HCT116 (cell line): Measurements from ENCODE around the gene LONRF3. TPM values are rescaled to one million over a fixed set of nuclear protein-coding genes. Genes with fewer than 3 reads are reported as not detected.

Experiments
- ATAC-seq: fragments of 200-7000 bp; cut with Tn5 transposase; 2 replicates; pipeline ENCODE4 v1.9.1; 2020; ENCODE audit warnings: mild to moderate bottlenecking, moderate library complexity
- BruUV-seq: library from RNA; stranded (reverse); fragments of 400-500 nt; replicated peaks from 2 replicates; lab custom pipeline; 2021; lab: Mats Ljungman, UMichigan
- CTCF ChIA-PET: fragments of 300-600 bp; sonication (Branson Sonifier 250); formaldehyde crosslinking; loops from one replicate; lab custom pipeline; 2021; ENCODE audit warnings: antibody characterized with exemption; lab: Charles Lee
- POLR2A ChIA-PET: fragments of 300-600, 350-600 bp; sonication (Branson Sonifier 250); formaldehyde crosslinking; loops from one replicate; lab custom pipeline; 2021; ENCODE audit warnings: antibody characterized with exemption; lab: Charles Lee
- RAD21 ChIA-PET, 2 experiments: fragments of 300-600 bp; sonication (Branson Sonifier 250); formaldehyde crosslinking; loops; one replicate each; lab custom pipeline; 2023; ENCODE audit warnings: low total read pairs in 2 of 2; ENCODE audit not compliant: uncharacterized antibody in 2 of 2, unreplicated experiment in 2 of 2, low non-redundant PET in 1 of 2; lab: Charles Lee
- DNase-seq: peaks from one replicate; pipeline ENCODE4 v3.0.0-alpha.2; 2010; ENCODE audit warnings: low read depth, low spot score
- H2AFZ ChIP-seq: fragments of 200-600 bp; shearing (Covaris generic), sonication (generic); 2 replicates; pipeline ENCODE4 v1.6.1; 2017; ENCODE audit warnings: low read depth, mixed run types, mixed read lengths, antibody characterized with exemption, low read length; ENCODE audit not compliant: poor library complexity, severe bottlenecking
- H3K27ac ChIP-seq: 2 replicates; pipeline ENCODE4 v1.5.1; 2012; ENCODE audit warnings: low read depth, low read length
- H3K27me3 ChIP-seq: fragments of 200-600 bp; sonication (generic); 2 replicates; pipeline ENCODE4 v1.6.1; 2016; ENCODE audit warnings: mixed run types, low read length, mixed read lengths; ENCODE audit not compliant: insufficient read depth
- H3K36me3 ChIP-seq, 2 experiments: fragments of 200-500 bp in 1 of 2; fragments of 200-600 bp in 1 of 2; sonication (Bioruptor generic) in 1 of 2; sonication (generic) in 1 of 2; 2 replicates each; pipeline versions ENCODE4 v1.5.1 to v1.6.1; 2014 to 2016; ENCODE audit warnings: low read length in 2 of 2, inconsistent platforms in 1 of 2, mixed read lengths in 1 of 2, mixed run types in 1 of 2; ENCODE audit not compliant: insufficient read depth in 2 of 2, control insufficient read depth in 1 of 2
- H3K4me1 ChIP-seq, 2 experiments: fragments of 200-600 bp in 1 of 2; sonication (generic) in 1 of 2; 2 replicates each; pipeline versions ENCODE4 v1.5.1 to v1.6.1; 2012 to 2017; ENCODE audit warnings: low read length in 2 of 2, inconsistent platforms in 1 of 2, mild to moderate bottlenecking in 1 of 2, mixed read lengths in 1 of 2, mixed run types in 1 of 2, moderate library complexity in 1 of 2; ENCODE audit not compliant: insufficient read depth in 2 of 2, control insufficient read depth in 1 of 2
- H3K4me2 ChIP-seq: fragments of 200-600 bp; sonication (generic); 2 replicates; pipeline ENCODE4 v1.6.1; 2017; ENCODE audit warnings: mixed run types, low read length, mixed read lengths
- H3K4me3 ChIP-seq, 2 experiments: fragments of 200-600 bp in 1 of 2; sonication (generic) in 1 of 2; replicated peaks in 1 of 2; 2 replicates each; pipeline ENCODE4 v1.5.1; 2011 to 2016; ENCODE audit warnings: low read length in 2 of 2, control low read depth in 1 of 2, low read depth in 1 of 2, mild to moderate bottlenecking in 1 of 2, mixed read lengths in 1 of 2, mixed run types in 1 of 2
- H3K79me2 ChIP-seq: fragments of 200-600 bp; sonication (generic); 2 replicates; pipeline ENCODE4 v1.6.1; 2017; ENCODE audit warnings: mild to moderate bottlenecking, mixed run types, low read length, moderate library complexity, mixed read lengths; ENCODE audit not compliant: insufficient read depth
- H3K9ac ChIP-seq: fragments of 200-600 bp; sonication (generic); 2 replicates; pipeline ENCODE4 v1.6.1; 2016; ENCODE audit warnings: low read length, mixed read lengths
- H3K9me2 ChIP-seq: fragments of 200-600 bp; sonication (generic), shearing (Covaris generic); 2 replicates; pipeline ENCODE4 v1.6.1; 2017; ENCODE audit warnings: mixed run types, mild to moderate bottlenecking, moderate library complexity; ENCODE audit not compliant: insufficient read depth
- H3K9me3 ChIP-seq, 2 experiments: fragments of 200-500 bp in 1 of 2; fragments of 200-600 bp in 1 of 2; sonication (Bioruptor generic) in 1 of 2; sonication (generic) in 1 of 2; 2 replicates each; pipeline ENCODE4 v1.6.1; 2014 to 2017; ENCODE audit warnings: low read length in 2 of 2, mixed read lengths in 2 of 2, inconsistent platforms in 1 of 2, low read depth in 1 of 2, mild to moderate bottlenecking in 1 of 2, mixed run types in 1 of 2, moderate library complexity in 1 of 2; ENCODE audit not compliant: control insufficient read depth in 1 of 2, insufficient read depth in 1 of 2
- H4K20me1 ChIP-seq: fragments of 200-600 bp; sonication (generic), shearing (Covaris generic); 2 replicates; pipeline ENCODE4 v1.6.1; 2017; ENCODE audit warnings: mixed run types, mild to moderate bottlenecking, moderate library complexity; ENCODE audit not compliant: insufficient read depth
- EGR1 ChIP-seq: IDR thresholded peaks from 2 replicates; pipeline ENCODE4 v1.6.1; 2012; ENCODE audit warnings: low read depth
- FOSL1 ChIP-seq: IDR thresholded peaks from 2 replicates; pipeline ENCODE4 v1.6.1; 2012; ENCODE audit warnings: low read depth
- POLR2A ChIP-seq: IDR thresholded peaks from 2 replicates; pipeline ENCODE4 v1.7.0; 2011; ENCODE audit warnings: borderline replicate concordance; ENCODE audit not compliant: insufficient read depth, insufficient read length; ENCODE audit errors: extremely low read depth
- RAD21 ChIP-seq: IDR thresholded peaks from 2 replicates; pipeline ENCODE4 v1.6.1; 2012; ENCODE audit warnings: low read depth, mild to moderate bottlenecking
- SIN3A ChIP-seq: IDR thresholded peaks from 2 replicates; pipeline ENCODE4 v1.6.1; 2012; ENCODE audit warnings: low read depth
- SRF ChIP-seq: IDR thresholded peaks from 2 replicates; pipeline ENCODE4 v1.6.1; 2012; ENCODE audit warnings: low read depth
- TCF7L2 ChIP-seq: IDR thresholded peaks from 2 replicates; pipeline ENCODE4 v1.7.0; 2011; ENCODE audit warnings: borderline replicate concordance, inconsistent platforms; ENCODE audit not compliant: insufficient read depth, insufficient read length; ENCODE audit errors: extremely low read depth
- ZFX ChIP-seq: fragments of 450-650 bp; IDR thresholded peaks from 2 replicates; pipeline ENCODE4 v1.6.1; 2017
- intact Hi-C: fragments of 100-400 bp; cut with micrococcal nuclease; formaldehyde crosslinking; loops from 2 replicates; pipeline ENCODE4 v1.10.0; 2022
- total RNA-seq: library from RNA; stranded (reverse); gene quantifications from one replicate; pipeline ENCODE4 v1.2.1, GENCODE V29; 2021; ENCODE audit not compliant: unreplicated experiment
- TF ChIP-seq, protein P1 (sequence below), 3 experiments: fragments of 200-600 bp in 1 of 3; sonication (generic) in 1 of 3; IDR thresholded peaks in 2 of 3; conservative IDR thresholded peaks in 1 of 3; 2 replicates each; pipeline ENCODE4 v1.5.1; 2012 to 2017; ENCODE audit warnings: low read depth in 2 of 3, low read length in 2 of 3, antibody characterized with exemption in 1 of 3, borderline replicate concordance in 1 of 3, control low read depth in 1 of 3, mild to moderate bottlenecking in 1 of 3, mixed read lengths in 1 of 3, mixed run types in 1 of 3, moderate library complexity in 1 of 3; ENCODE audit not compliant: insufficient read depth in 1 of 3
- TF ChIP-seq, protein P2 (sequence below): IDR thresholded peaks from 2 replicates; pipeline ENCODE4 v1.6.1; 2012
- TF ChIP-seq, protein P3 (sequence below): IDR thresholded peaks from 2 replicates; pipeline ENCODE4 v1.6.1; 2012; ENCODE audit warnings: low read depth

The LONRF3 gene
- total RNA-seq, 1 experiment from 2014 or later, result 3.1 TPM

DNA sequence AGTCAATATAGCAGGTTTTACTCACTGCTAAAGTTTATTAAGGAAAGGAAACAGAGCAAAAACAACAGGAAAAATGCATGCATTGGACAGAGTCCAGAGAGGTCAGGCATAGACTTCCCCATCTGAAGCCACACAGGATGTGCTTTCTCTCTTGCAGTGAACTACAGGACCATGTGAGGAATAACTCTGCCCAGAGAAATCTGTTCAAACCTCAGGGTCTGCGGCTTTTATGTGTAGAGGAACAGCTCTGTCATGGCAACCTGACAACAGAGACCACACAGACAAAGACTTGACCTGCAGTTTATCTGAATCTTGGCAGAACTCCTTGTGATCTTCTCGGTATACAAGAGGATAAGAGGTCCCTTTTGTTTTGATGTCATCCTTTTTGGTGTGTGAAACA, 46.3 kb upstream of the LONRF3 start:
- H4K20me1 ChIP-seq, result no peaks in the 10 kb centered on the region
- TF ChIP-seq EGR1, result no peak
- no peak for TF ChIP-seq SRF
- TF ChIP-seq TCF7L2, result no peak
- TF ChIP-seq, protein P1, sequence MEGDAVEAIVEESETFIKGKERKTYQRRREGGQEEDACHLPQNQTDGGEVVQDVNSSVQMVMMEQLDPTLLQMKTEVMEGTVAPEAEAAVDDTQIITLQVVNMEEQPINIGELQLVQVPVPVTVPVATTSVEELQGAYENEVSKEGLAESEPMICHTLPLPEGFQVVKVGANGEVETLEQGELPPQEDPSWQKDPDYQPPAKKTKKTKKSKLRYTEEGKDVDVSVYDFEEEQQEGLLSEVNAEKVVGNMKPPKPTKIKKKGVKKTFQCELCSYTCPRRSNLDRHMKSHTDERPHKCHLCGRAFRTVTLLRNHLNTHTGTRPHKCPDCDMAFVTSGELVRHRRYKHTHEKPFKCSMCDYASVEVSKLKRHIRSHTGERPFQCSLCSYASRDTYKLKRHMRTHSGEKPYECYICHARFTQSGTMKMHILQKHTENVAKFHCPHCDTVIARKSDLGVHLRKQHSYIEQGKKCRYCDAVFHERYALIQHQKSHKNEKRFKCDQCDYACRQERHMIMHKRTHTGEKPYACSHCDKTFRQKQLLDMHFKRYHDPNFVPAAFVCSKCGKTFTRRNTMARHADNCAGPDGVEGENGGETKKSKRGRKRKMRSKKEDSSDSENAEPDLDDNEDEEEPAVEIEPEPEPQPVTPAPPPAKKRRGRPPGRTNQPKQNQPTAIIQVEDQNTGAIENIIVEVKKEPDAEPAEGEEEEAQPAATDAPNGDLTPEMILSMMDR (IDR thresholded peaks at IDR 0.05 in 2 of 3, conservative IDR thresholded peaks at IDR 0.05 in 1 of 3; ENCODE audit: borderline replicate concordance in 1 of 3, insufficient read depth in 1 of 3, low read depth in 2 of 3, low read length in 2 of 3), result no peak
- H2AFZ ChIP-seq, result no peak overlapping the region
- RAD21 ChIA-PET, result no interaction called here
- POLR2A ChIA-PET, result no interaction called here
- H3K4me3 ChIP-seq, result no peak overlapping the region
- no peak overlapping the region for H3K9ac ChIP-seq
- no peaks in the 10 kb centered on the region for H3K36me3 ChIP-seq
- H3K27me3 ChIP-seq, result no peaks in the 10 kb centered on the region
- intact Hi-C loops, result no loop called here
- H3K27ac ChIP-seq, result no peak overlapping the region
- H3K9me2 ChIP-seq, result no peaks in the 10 kb centered on the region
- H3K79me2 ChIP-seq, result no peaks in the 10 kb centered on the region
- no peaks in the 10 kb centered on the region for H3K9me3 ChIP-seq
- no peak overlapping the region for H3K4me2 ChIP-seq
- no TSS peak for BruUV-seq
- ATAC-seq (no peak), DNase-seq (no peak)
- H3K4me1 ChIP-seq, result no peaks in the 10 kb centered on the region
- CTCF ChIA-PET, result no interaction called here

DNA sequence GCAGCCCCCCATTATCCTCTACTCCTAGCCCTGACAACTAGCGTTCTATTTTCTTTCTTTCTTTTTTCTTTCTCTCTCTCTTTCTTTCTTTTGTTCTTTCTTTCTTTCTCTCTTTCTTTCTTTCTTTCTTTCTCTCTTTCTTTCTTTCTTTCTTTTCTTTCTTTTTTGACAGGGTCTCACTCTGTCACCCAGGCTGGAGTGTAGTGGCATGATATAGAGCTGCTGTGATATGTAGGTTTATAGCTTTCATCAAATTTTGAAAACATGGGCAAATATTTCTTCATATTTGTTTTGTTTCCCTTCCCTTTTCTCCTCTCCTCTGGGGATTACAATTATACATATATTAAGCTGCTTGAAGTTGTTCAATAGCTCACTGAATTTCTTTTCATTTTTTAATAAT, 39.1 kb upstream of the LONRF3 start:
- TF ChIP-seq SIN3A (no peak), FOSL1 (no peak), POLR2A (no peak), ZFX (no peak), RAD21 (no peak)
- TF ChIP-seq, protein P2, sequence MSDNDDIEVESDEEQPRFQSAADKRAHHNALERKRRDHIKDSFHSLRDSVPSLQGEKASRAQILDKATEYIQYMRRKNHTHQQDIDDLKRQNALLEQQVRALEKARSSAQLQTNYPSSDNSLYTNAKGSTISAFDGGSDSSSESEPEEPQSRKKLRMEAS, result no peak
- TF ChIP-seq, protein P3, sequence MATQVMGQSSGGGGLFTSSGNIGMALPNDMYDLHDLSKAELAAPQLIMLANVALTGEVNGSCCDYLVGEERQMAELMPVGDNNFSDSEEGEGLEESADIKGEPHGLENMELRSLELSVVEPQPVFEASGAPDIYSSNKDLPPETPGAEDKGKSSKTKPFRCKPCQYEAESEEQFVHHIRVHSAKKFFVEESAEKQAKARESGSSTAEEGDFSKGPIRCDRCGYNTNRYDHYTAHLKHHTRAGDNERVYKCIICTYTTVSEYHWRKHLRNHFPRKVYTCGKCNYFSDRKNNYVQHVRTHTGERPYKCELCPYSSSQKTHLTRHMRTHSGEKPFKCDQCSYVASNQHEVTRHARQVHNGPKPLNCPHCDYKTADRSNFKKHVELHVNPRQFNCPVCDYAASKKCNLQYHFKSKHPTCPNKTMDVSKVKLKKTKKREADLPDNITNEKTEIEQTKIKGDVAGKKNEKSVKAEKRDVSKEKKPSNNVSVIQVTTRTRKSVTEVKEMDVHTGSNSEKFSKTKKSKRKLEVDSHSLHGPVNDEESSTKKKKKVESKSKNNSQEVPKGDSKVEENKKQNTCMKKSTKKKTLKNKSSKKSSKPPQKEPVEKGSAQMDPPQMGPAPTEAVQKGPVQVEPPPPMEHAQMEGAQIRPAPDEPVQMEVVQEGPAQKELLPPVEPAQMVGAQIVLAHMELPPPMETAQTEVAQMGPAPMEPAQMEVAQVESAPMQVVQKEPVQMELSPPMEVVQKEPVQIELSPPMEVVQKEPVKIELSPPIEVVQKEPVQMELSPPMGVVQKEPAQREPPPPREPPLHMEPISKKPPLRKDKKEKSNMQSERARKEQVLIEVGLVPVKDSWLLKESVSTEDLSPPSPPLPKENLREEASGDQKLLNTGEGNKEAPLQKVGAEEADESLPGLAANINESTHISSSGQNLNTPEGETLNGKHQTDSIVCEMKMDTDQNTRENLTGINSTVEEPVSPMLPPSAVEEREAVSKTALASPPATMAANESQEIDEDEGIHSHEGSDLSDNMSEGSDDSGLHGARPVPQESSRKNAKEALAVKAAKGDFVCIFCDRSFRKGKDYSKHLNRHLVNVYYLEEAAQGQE, result no peak
- H3K4me1 ChIP-seq, result no peaks in the 10 kb centered on the region
- ChIA-PET RAD21 (no interaction called here), POLR2A (no interaction called here), CTCF (no interaction called here)
- intact Hi-C loops, result no loop called here
- H3K36me3 ChIP-seq, result no peaks in the 10 kb centered on the region
- H3K9me2 ChIP-seq, result no peaks in the 10 kb centered on the region
- no peak overlapping the region for H3K9ac ChIP-seq
- H3K27ac ChIP-seq, result no peak overlapping the region
- no peaks in the 10 kb centered on the region for H3K79me2 ChIP-seq
- H3K27me3 ChIP-seq, result no peaks in the 10 kb centered on the region
- no peaks in the 10 kb centered on the region for H4K20me1 ChIP-seq
- H3K4me2 ChIP-seq, result no peak overlapping the region
- DNase-seq (no peak), ATAC-seq (no peak)
- no TSS peak for BruUV-seq
- H3K4me3 ChIP-seq, result no peak overlapping the region
- no peak overlapping the region for H2AFZ ChIP-seq
- no peaks in the 10 kb centered on the region for H3K9me3 ChIP-seq
